K562 (cell line): Measurements from ENCODE around the gene PRKD2.
A peak's percentile ranks its signal among the peaks of the same experiment; 100 is the strongest.

Experiments
- CREB1 ChIP-seq, 2 experiments: sonication (generic) in 1 of 2; formaldehyde crosslinking in 1 of 2; IDR thresholded peaks; 2 replicates each; pipeline versions ENCODE4 v1.6.1 to v1.8.0; 2012 to 2022; ENCODE audit warnings: inconsistent platforms in 1 of 2, mild to moderate bottlenecking in 1 of 2, missing genetic modification reagents in 1 of 2, moderate library complexity in 1 of 2
- CTCF ChIP-seq, 3 experiments: IDR thresholded peaks in 2 of 3; conservative IDR thresholded peaks in 1 of 3; 2 replicates each; pipeline ENCODE4 v1.5.1; 2011 to 2012; ENCODE audit warnings: low read length in 3 of 3, mild to moderate bottlenecking in 3 of 3, control low read depth in 2 of 3, improper control_type of control experiment in 1 of 3, inconsistent platforms in 1 of 3, low read depth in 1 of 3, mixed read lengths in 1 of 3, moderate library complexity in 1 of 3; ENCODE audit not compliant: insufficient read depth in 2 of 3
- EGR1 ChIP-seq: fragments of 450-650 bp; conservative IDR thresholded peaks from 2 replicates; pipeline ENCODE4 v1.6.1; 2017; ENCODE audit warnings: mild to moderate bottlenecking
- RAD21 ChIP-seq, 2 experiments: fragments of 250-450 bp in 1 of 2; fragments of 450-650 bp in 1 of 2; sonication (Bioruptor Pico) in 1 of 2; formaldehyde crosslinking in 1 of 2; IDR thresholded peaks in 1 of 2; conservative IDR thresholded peaks in 1 of 2; 2 replicates each; pipeline versions ENCODE4 v1.4.0 to v1.8.0; 2020 to 2022; ENCODE audit warnings: mild to moderate bottlenecking in 2 of 2, moderate library complexity in 1 of 2
- SMARCA4 ChIP-seq: fragments of 450-650 bp; IDR thresholded peaks from 2 replicates; pipeline ENCODE4 v1.6.1; 2016
- ZNF780A ChIP-seq: fragments of 250-450 bp; sonication (Bioruptor Pico); IDR thresholded peaks from 2 replicates; pipeline ENCODE4 v1.5.0; 2021; ENCODE audit warnings: mild to moderate bottlenecking
- TF ChIP-seq, protein P1 (sequence below), 2 experiments: fragments of 450-650 bp; formaldehyde crosslinking in 1 of 2; IDR thresholded peaks; 2 replicates each; pipeline versions ENCODE4 v1.4.0 to v1.6.1; 2014 to 2020; ENCODE audit warnings: mild to moderate bottlenecking in 2 of 2, borderline replicate concordance in 1 of 2, low read depth in 1 of 2
- TF ChIP-seq, protein P2 (sequence below): sonication (generic); formaldehyde crosslinking; IDR thresholded peaks from 2 replicates; pipeline ENCODE4 v1.8.1; 2022; ENCODE audit warnings: missing genetic modification reagents

DNA sequence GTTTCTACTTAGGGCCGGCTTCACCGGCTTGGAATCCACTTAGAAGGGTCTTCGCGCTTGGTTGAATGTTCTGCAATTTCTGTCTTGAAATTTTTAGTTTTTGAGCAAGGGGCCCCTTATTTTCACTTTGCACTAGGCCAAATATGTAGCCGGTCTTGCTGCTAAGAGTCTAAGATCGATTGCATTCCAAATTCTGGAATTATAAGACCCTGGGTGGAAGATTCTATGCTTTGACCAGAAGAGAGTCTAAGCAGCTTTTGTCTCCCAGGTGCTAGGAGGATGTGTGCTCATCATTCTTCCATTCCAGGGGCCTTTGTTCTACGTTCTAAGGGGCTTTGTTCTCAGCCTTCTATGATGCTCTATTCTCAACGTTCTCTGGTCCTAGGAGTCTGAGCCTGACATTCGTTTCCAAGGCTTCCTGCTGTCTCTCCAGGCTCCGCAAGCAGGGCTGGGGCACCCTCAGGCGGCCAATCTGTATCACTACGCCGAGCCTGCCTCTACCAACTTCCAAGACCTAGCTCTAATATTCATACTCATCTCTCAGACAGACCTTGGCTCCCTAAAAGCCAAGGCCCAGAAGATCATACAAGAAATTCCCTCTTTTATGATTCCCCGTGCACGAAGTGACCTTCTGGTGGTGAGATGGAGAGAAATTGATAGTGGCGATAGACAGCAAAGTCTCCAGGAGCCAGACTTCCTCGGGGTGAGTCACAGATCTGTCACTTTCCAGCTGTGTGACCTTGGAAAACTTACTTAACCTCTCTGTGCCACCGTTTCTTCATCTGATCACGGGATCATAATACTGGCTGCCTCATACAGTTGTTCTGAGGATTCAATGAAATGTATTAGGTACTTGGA is 55.0 kb downstream of the PRKD2 start:
- TF ChIP-seq CTCF (IDR thresholded peaks at IDR 0.05 in 2 of 3, conservative IDR thresholded peaks at IDR 0.05 in 1 of 3; ENCODE audit: insufficient read depth in 2 of 3, low read depth in 1 of 3, low read length in 3 of 3) (peak; percentile 96 to 99 (median 99)), EGR1 (no peak), SMARCA4 (peak; percentile 11; the same call in 1 of the 2 replicates), RAD21 (CRISPR knock-in tag; conservative IDR thresholded peaks at IDR 0.05 in 1 of 2, IDR thresholded peaks at IDR 0.05 in 1 of 2) (peak; percentile 98 to 99), CREB1 (IDR thresholded peaks at IDR 0.05) (no peak), CREB1 (CRISPR knock-in tag; IDR thresholded peaks at IDR 0.05) (no peak; the same call in 1 of the 2 replicates), ZNF780A (CRISPR knock-in tag) (no peak)
- TF ChIP-seq, protein P1, sequence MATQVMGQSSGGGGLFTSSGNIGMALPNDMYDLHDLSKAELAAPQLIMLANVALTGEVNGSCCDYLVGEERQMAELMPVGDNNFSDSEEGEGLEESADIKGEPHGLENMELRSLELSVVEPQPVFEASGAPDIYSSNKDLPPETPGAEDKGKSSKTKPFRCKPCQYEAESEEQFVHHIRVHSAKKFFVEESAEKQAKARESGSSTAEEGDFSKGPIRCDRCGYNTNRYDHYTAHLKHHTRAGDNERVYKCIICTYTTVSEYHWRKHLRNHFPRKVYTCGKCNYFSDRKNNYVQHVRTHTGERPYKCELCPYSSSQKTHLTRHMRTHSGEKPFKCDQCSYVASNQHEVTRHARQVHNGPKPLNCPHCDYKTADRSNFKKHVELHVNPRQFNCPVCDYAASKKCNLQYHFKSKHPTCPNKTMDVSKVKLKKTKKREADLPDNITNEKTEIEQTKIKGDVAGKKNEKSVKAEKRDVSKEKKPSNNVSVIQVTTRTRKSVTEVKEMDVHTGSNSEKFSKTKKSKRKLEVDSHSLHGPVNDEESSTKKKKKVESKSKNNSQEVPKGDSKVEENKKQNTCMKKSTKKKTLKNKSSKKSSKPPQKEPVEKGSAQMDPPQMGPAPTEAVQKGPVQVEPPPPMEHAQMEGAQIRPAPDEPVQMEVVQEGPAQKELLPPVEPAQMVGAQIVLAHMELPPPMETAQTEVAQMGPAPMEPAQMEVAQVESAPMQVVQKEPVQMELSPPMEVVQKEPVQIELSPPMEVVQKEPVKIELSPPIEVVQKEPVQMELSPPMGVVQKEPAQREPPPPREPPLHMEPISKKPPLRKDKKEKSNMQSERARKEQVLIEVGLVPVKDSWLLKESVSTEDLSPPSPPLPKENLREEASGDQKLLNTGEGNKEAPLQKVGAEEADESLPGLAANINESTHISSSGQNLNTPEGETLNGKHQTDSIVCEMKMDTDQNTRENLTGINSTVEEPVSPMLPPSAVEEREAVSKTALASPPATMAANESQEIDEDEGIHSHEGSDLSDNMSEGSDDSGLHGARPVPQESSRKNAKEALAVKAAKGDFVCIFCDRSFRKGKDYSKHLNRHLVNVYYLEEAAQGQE (IDR thresholded peaks at IDR 0.05; ENCODE audit: borderline replicate concordance), result peak; percentile 95
- TF ChIP-seq, protein P1 (CRISPR knock-in tag; IDR thresholded peaks at IDR 0.05; ENCODE audit: low read depth), result no peak
- TF ChIP-seq, protein P2, sequence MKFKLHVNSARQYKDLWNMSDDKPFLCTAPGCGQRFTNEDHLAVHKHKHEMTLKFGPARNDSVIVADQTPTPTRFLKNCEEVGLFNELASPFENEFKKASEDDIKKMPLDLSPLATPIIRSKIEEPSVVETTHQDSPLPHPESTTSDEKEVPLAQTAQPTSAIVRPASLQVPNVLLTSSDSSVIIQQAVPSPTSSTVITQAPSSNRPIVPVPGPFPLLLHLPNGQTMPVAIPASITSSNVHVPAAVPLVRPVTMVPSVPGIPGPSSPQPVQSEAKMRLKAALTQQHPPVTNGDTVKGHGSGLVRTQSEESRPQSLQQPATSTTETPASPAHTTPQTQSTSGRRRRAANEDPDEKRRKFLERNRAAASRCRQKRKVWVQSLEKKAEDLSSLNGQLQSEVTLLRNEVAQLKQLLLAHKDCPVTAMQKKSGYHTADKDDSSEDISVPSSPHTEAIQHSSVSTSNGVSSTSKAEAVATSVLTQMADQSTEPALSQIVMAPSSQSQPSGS, result no peak
